Measurements from ENCODE around the gene GTSF1L.
"Not testable (repeated sequence)": the region's sequence is repeated elsewhere in the genome, so short reads cannot be mapped to it uniquely, and the experiment has no call there.

Gene GTSF1L

GRCh38 chr20:43726811-43727338 lies at the start of gene GTSF1L:
GTSF1L (minus strand) TSS chr20:43727002; CDS start chr20:43726694, 308 bp downstream.
- no peak for DNase-seq (ENCODE audit: low read depth)

DNA sequence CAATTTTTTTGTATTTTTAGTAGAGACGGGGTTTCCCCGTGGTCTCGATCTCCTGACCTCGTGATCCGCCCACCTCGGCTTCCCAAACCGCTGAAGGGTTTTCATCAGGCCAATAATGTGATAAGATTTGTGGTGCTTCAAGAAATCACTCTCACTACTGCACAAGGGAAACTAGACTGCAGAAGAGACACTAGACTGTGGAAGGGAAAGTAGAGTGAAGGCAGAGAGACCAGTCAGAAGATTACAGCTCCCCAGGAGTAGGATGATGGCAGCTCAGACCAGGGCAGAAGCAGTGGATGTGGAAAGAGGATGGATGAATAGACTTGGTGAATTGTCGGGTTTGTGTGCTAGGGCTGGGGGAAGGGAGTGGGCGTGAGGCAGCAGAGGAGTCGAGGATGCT lies 48.0 kb upstream of the GTSF1L start:
- no peak for DNase-seq (ENCODE audit: low read depth)

DNA sequence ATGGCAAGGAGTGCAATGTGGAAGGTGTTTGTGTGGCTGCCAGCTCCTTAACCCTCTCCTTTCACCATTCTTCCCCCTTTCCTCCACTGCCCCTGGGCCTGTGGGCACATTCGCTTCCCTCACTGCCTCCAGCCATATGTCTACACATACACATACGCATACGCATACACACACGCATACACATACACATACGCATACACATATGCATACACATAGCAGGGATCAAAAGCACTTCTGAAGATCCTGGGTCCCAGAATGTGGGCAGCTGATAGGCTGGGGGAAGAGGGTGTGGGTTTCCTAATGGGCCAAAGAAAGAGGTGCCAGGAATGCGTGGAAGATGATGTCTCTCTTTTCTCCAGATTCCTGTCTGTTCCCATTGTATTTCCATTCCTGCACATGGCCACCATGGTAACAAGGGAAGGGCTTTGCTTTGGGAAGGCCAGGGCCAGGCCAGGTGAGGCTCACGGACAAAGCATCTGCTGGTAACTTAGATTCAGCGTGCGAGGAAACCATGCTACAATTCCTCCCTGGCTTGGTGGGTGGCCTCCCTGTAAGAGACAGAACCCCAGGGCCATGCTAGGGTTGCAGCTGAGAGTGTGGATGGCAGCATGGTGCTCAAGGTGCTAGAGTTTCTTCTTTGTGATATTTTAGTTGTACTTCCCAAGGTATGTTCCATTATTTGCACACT lies 44.8 kb upstream of the GTSF1L start:
- no peak for DNase-seq (ENCODE audit: low read depth)

GRCh38 chr20:43770342-43770741 lies 43.5 kb upstream of the GTSF1L start:
- DNase-seq (ENCODE audit: low read depth), result no peak

- no peak for DNase-seq (ENCODE audit: low read depth)
These were observed 41.1 kb upstream of the GTSF1L start for GRCh38 chr20:43767686-43768474.

GRCh38 chr20:43766917-43767316 lies 40.1 kb upstream of the GTSF1L start:
- DNase-seq (ENCODE audit: low read depth), result no peak

GRCh38 chr20:43766385-43766784 lies 39.6 kb upstream of the GTSF1L start:
- DNase-seq (ENCODE audit: low read depth), result no peak

DNA sequence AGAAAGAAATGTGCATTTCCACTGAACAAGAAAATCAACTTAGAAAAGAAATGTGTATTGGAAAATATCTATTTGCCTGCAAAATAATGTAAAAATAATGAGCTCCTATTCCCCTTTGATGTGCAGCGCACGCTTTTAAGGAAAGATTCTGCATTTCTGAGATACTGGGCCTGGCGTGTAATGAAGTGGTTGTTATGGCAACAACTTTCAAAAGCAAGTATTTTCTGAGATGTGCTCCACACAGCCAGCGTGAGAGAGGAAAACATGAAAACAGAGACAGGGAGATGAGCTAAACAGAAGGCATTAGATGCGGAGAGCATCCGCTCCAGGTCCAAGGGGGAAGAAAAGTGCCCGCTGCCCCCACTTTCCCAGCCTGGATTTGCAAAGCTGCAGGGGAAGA lies 39.1 kb upstream of the GTSF1L start:
- no peak for DNase-seq (ENCODE audit: low read depth)

DNA sequence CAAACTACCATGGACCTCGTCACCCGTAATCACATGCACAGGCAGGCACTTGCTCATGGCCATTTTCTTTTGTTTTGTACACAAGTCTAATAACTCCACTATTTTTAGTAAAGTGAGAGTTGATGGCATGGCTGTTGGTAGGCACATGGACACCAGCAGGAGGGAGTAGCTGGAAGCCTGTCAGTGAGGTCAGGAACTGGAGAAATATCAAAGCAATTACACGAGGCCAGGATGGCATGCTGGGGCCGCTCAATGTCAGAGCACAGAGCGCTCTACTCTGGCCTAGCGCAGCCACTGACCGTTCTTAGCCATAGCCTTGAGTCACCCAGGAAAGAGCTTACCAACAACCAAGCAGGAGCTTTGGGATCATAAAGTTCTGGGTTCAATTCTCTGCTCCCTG lies 36.1 kb upstream of the GTSF1L start:
- DNase-seq (ENCODE audit: low read depth), result no peak

DNA sequence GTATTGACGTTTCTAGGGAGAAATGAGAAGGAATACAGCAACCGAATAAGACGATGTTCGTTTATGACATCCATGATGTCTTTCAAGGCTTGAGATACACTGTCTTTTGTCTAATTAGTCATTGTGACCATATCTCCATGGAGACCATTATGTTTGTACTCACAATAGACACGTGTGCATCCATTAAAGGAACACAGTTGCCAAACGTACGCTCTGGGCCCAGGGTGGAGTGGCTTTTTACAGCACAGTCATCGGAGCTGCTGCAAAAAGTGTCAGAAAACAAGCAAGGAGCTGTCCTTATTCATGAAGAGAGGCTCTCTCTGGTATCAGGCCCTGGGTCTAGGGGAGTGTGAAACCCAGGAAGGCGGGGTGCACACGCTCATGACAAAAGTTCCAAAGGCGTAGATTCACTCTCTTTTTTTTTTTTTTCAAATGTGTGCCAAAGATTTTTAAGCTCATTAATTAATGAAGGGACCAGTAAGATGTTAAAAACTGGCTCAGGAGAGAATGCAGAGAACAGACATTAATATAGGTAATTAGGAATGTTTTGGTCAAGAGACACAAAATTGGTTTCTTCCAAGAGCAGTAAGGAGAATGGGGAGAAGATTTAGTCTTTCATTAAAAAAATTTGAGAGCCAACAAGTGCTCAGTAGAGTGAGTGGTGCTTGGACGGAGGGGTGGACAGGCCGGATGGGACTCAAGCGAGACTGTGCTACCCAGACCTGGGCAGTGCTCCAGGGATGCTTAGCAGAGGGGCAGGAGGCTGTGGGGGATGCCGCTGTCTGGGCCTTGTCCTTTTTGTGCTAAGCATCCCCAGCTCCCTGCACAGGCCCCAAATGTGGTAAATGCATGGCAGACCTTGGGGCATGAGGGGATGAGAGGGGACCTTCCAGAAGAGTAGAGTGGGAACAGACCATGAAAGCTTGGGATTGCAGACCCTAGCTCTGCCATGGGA lies 34.9 kb upstream of the GTSF1L start:
- no peak for DNase-seq (ENCODE audit: low read depth)

DNA sequence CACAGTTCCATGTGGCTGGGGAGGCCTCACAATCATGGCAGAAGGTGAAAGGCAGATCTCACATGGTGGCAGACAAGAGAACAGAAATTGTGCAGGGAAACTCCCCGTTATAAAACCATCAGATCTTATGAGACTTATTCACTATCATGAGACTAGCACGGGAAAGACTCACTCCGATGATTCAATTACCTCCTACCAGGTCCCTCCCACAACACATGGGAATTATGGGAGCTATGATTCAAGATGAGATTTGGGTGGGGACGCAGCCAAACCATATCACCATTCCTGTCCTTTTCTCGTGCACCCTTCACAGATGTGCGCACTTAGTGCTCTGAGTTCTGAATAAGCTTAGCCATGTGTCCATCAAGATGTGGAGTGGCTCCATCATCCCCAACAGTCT lies 31.1 kb upstream of the GTSF1L start:
- not testable (repeated sequence) for DNase-seq (ENCODE audit: low read depth)

DNA sequence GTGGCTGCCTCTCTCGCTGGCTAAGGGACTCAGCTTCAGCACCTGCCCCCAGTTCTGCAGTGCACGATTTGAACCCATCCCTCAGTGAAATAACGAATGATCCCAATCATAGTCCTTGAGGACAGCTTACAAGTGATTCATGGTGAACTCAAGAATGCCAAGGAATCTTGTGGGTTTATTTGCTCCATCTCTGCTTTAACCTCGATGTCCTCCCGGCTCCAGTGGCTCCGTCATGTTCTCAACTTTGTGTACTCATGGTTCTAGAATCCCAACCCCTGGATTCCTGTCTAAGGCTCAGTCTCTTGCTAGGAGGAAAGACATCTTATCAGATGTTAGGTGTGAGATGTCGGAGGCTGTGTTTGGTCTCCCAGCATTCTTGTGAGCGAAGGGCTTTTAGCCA lies 29.0 kb upstream of the GTSF1L start:
- DNase-seq (ENCODE audit: low read depth), result no peak

DNA sequence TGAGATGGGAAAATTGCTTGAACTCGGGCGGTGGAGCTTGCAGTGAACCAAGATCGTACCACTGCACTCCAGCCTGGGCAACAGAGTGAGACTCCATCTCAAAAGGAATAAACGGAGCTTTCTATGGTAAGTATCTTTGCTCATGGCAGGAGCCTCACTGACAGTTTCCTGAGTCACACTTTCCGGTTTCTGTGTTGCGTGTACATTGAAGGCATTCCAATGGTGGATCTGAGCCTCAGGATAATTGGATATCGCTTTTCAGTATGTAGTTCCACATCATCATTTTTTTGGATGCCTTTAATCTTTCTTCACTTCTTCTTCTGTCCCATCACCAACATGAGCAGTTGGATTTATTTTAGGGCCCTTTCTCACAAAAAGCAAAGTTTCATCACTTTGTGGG lies 28.6 kb upstream of the GTSF1L start:
- no peak for DNase-seq (ENCODE audit: low read depth)

DNA sequence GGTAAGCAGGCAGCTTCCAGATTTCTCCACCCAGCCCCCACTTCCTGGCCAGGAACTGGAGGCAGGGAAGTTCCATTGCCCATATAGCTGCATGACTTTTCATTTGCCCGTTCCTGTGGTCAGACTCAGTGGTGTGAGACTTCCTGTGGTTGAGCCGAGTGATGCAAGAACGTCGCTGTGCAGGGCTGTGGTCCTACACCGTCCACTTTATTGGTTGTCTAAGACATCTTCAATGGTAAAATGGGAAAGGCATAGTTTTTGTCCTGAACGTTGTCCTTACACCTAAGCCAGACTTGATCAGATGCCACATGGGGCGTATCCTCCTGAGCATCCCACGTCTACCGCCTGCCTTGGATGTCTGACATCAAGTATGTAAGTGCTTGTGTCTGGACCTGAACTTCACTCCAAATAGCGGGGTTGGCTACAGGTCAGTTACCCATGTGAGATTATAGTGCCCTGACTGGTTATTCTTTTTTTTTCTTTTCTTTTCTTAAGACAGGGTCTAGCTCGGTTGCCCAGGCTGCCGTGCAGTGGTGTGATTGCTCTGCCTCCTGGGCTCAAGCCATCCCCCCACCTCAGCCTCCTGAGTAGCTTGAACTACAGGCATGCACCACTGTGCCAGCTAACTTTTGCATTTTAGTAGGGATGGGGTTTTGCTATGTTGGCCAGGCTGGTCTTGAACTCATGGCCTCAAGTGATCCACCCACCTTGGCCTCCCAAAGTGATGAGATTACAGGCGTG lies 25.9 kb upstream of the GTSF1L start:
- no peak for DNase-seq (ENCODE audit: low read depth)

DNA sequence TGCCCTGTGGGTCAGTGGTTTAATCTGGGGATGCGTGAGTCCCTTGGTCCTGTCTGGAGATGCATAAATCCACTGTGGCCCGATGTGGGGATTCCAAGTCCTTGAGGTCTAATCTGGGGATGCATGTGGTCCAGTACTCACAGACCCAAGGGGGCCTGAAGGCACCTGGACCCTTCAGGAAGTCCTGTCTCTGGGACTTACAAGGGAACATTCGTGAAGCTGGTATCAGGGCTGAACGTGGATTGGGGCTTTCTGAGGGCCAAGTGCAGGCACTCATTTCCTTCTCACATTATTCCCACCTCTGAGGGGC lies 25.2 kb upstream of the GTSF1L start:
- DNase-seq (ENCODE audit: low read depth), result no peak

DNA sequence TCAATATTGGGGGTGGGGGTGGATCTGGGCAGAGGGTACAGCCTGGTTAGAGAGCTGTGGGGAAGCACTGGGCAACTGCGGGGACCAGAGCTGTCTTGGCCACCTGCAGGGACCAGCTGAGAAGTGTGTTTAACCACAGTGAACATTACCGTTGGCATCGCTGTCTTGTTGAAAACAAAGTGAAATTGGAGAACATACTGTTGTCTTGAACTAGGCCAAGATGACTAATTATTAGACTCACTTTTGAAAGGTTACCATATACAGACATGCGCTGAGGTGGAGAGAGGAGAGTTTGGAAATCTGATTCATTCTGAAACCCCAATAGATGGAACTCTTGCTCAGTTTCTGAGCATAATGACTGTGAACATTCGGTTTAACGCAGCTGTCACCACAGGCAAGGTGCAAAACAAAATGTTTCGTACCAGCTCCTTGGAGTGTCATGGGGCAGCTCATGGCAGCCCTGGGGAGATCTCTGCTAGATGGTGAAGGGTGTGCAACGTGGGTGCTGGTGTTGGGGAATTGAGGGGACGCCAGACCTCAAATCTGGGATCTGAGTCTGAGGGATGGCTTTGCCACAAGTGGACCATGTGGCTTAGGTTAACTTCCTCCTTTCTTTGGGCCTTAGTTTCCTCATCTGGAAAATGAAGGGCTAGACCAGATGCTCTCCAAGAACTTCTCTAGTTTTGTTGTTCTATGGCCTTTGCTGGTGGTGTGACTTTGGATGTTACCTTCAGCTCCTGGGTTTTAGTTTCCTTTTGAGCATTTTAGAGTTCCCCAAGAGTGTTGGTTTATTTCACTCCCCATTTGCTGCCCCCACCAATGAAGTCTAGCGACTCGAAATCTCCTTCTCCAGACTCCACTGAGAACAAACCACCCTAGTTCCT lies 24.6 kb upstream of the GTSF1L start:
- no peak for DNase-seq (ENCODE audit: low read depth)

DNA sequence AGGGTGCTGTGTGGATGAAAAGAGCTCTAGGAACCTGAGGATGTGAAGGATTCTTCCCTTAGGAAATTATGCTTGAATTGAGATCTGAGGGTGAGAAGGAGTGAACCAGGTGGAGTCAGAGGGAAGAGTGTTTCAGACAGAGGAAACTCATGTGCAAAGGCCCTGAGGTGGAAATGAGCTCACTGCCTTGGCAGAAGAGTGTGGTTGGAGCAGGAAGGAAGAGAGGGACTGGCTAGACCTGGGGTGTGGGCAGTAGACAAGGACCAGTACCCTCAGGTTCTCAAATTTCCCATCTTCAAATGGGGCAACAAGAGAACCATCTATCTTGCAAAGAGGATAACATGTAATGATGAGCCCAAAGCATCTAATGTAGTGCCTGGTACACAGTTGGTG lies 24.0 kb upstream of the GTSF1L start:
- DNase-seq (ENCODE audit: low read depth), result no peak

- peak; percentile 60 for DNase-seq (ENCODE audit: low read depth)
These were observed 23.0 kb upstream of the GTSF1L start for GRCh38 chr20:43749734-43750294.

DNA sequence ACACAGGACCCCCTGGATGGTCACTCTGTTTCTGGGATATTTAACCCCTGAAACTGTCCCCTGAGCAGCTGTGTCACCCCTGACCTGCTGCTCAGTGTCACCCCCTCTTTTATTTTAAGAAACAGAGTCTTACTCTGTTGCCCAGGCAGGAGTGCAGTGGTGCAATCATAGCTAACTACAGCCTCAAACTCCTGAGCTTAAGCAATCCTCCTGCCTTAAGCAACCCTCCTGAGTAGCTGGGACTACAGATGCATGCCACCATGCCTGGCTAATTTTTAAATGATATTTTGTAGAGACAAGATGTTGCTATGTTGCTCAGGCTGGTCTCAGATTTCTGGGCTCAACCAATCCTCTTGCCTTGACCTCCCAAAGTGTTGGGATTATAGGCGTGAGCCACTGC lies 21.5 kb upstream of the GTSF1L start:
- no peak for DNase-seq (ENCODE audit: low read depth)

DNA sequence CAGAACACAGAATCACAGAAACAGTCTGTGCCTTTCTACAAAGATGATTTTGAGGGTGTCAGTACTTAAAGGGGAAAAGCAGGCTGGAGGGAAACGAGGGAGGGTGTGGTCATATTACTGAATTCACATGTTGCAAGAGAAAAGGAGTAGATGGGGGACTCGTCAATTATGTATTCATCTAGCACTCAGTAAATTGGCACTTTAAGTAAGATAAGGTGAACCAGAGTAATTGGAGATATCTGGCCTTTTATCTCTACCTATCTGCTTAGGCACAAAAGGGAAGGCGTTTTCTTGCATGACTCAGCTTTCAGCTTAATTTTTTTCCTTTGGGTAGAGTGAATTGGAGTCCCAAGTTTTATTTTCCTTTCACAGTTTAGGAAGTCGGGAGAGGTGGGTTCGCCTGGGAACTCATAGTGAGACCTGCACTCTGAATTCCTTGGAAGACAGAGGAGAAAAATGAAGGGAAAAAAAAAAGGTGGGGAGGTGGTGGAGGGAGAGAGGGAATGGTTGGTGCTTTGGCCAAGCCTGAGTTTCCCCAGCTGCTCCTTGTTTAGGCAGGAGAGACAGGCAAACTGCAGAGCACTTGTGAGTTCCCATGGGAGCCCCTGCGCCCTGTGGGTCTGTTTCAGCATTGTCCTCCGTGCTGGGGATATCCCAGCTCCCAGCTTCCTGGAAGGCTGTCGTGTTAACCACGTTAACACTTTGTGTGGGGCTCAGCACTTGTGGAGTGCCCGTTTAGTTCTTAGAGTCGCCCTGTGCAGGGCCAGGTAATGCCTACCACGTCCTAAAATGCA lies 19.7 kb upstream of the GTSF1L start:
- DNase-seq (ENCODE audit: low read depth), result no peak
